Measurements from ENCODE around the gene BAK1. TPM values are rescaled to one million over a fixed set of nuclear protein-coding genes. Genes with fewer than 3 reads are reported as not detected.

The BAK1 gene
- total RNA-seq, 1 experiment from 2014 or later = 40.0 TPM

GRCh38 chr6:33590531-33591198 lies 10.6 kb upstream of the BAK1 start:
- Histone ChIP-seq H3K79me1 (ENCODE audit: insufficient read depth, low read depth, low read length, poor library complexity, severe bottlenecking) (no peaks in the 10 kb centered on the region), H3K9me3 (ENCODE audit: control insufficient read depth, low read depth, low read length) (no peaks in the 10 kb centered on the region), H3K4me1 (ENCODE audit: insufficient read depth, low read length) (no peaks in the 10 kb centered on the region), H3K9ac (ENCODE audit: extremely low read depth, insufficient read length, low read length) (no peak overlapping the region), H3K56ac (ENCODE audit: insufficient read length, low read depth, low read length) (no peak overlapping the region), H3K4me2 (ENCODE audit: insufficient read depth, insufficient read length, low read length) (no peak overlapping the region), H3K23ac (ENCODE audit: insufficient read length, low read depth, low read length) (no peak overlapping the region), H2BK5ac (ENCODE audit: insufficient read length, low read length) (no peak overlapping the region), H3K14ac (ENCODE audit: insufficient read depth, low read length) (peak overlapping the region; percentile 49), H3K27me3 (ENCODE audit: insufficient read depth, low read length) (no peaks in the 10 kb centered on the region), H3T11ph (ENCODE audit: low read length) (no peak overlapping the region), H2BK120ac (ENCODE audit: low read depth, low read length, poor library complexity, severe bottlenecking) (no peak overlapping the region), H3K18ac (ENCODE audit: insufficient read length, low read depth, low read length) (peak overlapping the region; percentile 44), H4K5ac (ENCODE audit: insufficient read length, low read depth, low read length) (no peak overlapping the region), H4K8ac (replicated peaks; ENCODE audit: insufficient read length, low read depth, low read length) (no peak overlapping the region), H2BK20ac (ENCODE audit: low read depth, low read length, poor library complexity, severe bottlenecking) (no peak overlapping the region), H2BK15ac (ENCODE audit: low read depth, low read length) (no peak overlapping the region), H3K23me2 (ENCODE audit: insufficient read length, low read depth, low read length, poor library complexity, severe bottlenecking) (peaks cover 7% of the 10 kb centered on the region), H4K91ac (ENCODE audit: insufficient read length, low read depth, low read length) (no peak overlapping the region), H2AK5ac (ENCODE audit: insufficient read length, low read length) (no peak overlapping the region), H2AFZ (ENCODE audit: low read length) (no peak overlapping the region), H3K27ac (ENCODE audit: insufficient read length, low read depth, low read length) (no peak overlapping the region), H4K20me1 (ENCODE audit: control insufficient read depth, insufficient read depth, insufficient read length) (no peaks in the 10 kb centered on the region), H3K79me2 (ENCODE audit: insufficient read depth, low read length) (no peaks in the 10 kb centered on the region), H3K4ac (ENCODE audit: low read depth, low read length) (no peak overlapping the region), H2BK12ac (ENCODE audit: insufficient read length, low read depth, low read length) (no peak overlapping the region)
- Mint-ChIP-seq H3K27me3 (ENCODE audit: low read depth) (peaks cover 17% of the 10 kb centered on the region), H3K4me1 (peaks cover 34 to 45% of the 10 kb centered on the region in 2 experiments), H3K9me3 (peaks cover 0 to 6% of the 10 kb centered on the region in 2 experiments; a peak in 2 of 5 replicates), H3K36me3 (ENCODE audit: insufficient read depth in 1 of 3, low read depth in 3 of 3) (no peaks in the 10 kb centered on the region; a peak in 1 of 7 replicates), H3K27ac (peak overlapping the region in 2 of 3 experiments; percentile 38 to 92; a peak in 3 of 7 replicates), H3K4me3 (no peak overlapping the region)
- no CpG with 5 or more reads among the region's 15 CpGs for WGBS (ENCODE audit: extremely low coverage, insufficient read length, low lambda C conversion rate)
- TF ChIP-seq, protein P1, sequence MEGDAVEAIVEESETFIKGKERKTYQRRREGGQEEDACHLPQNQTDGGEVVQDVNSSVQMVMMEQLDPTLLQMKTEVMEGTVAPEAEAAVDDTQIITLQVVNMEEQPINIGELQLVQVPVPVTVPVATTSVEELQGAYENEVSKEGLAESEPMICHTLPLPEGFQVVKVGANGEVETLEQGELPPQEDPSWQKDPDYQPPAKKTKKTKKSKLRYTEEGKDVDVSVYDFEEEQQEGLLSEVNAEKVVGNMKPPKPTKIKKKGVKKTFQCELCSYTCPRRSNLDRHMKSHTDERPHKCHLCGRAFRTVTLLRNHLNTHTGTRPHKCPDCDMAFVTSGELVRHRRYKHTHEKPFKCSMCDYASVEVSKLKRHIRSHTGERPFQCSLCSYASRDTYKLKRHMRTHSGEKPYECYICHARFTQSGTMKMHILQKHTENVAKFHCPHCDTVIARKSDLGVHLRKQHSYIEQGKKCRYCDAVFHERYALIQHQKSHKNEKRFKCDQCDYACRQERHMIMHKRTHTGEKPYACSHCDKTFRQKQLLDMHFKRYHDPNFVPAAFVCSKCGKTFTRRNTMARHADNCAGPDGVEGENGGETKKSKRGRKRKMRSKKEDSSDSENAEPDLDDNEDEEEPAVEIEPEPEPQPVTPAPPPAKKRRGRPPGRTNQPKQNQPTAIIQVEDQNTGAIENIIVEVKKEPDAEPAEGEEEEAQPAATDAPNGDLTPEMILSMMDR (conservative IDR thresholded peaks at IDR 0.05) = no peak
- DNase-seq = peak; percentile 67
